Right atrium auricular region (tissue), 2 donors: Measurements from ENCODE around the gene RHO. TPM values are rescaled to one million over a fixed set of nuclear protein-coding genes. Genes with fewer than 3 reads are reported as not detected.

Source experiments
- DNase-seq: peaks from one replicate; pipeline ENCODE4 v3.0.0-alpha.2; 2019; ENCODE audit warnings: low spot score
- H3K27ac ChIP-seq, 2 donors: fragments of 200-600 bp; sonication (generic); 1 replicate in 1 of 2; 2 replicates in 1 of 2; pipeline ENCODE4 v1.5.1; 2016 to 2019
- H3K27me3 ChIP-seq, 2 donors: fragments of 200-600 bp; sonication (generic); one replicate each; pipeline versions ENCODE4 v1.5.1 to v1.6.0; 2017 to 2019
- H3K36me3 ChIP-seq: fragments of 200-600 bp; sonication (generic); one replicate; pipeline ENCODE4 v1.5.1; 2016
- H3K4me1 ChIP-seq, 2 donors: fragments of 200-600 bp; sonication (generic); one replicate each; pipeline versions ENCODE4 v1.5.1 to v1.6.0; 2017 to 2019
- H3K4me3 ChIP-seq, 2 donors: fragments of 200-600 bp; sonication (generic); 1 replicate in 1 of 2; 2 replicates in 1 of 2; pipeline ENCODE4 v1.5.1; 2017 to 2019; ENCODE audit warnings: mild to moderate bottlenecking in 1 of 2, moderate library complexity in 1 of 2
- H3K9me3 ChIP-seq, 2 donors: fragments of 200-600 bp; sonication (generic); one replicate each; pipeline ENCODE4 v1.5.1; 2019
- total RNA-seq, 2 donors: library from RNA; depleted of rRNA; stranded (reverse); fragments of >200 nt; gene quantifications; one replicate each; pipeline ENCODE4 v1.1.0, GENCODE V29; 2016
- TF ChIP-seq, protein P1 (sequence below), 2 donors: fragments of 200-600 bp; sonication (generic); IDR thresholded peaks; one replicate each; pipeline ENCODE4 v1.5.1; 2019; ENCODE audit warnings: antibody characterized with exemption in 2 of 2

The RHO gene
- total RNA-seq, 2 donors from 2014 or later = not detected

DNA sequence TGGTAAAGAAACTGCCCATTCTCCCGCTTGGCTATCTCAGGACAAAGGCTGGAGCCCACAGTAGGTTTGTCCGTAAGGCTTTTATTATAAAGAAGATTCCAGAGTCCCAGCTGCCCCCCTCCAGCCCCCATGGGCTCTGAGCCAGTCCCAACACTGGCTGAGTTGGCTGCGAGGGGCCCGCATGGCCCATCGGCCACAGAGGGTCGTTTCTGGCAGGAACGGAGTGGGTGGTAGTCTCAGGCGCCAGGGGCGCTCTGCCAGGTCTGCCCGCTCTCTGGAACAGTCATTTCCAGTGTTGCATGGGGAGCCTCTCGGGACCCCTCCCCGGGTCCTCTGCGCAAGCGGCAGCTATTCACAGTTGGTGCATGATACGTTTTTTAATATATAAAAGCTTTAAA, 26.7 kb downstream of the RHO start:
- no peak overlapping the region for H3K4me3 ChIP-seq
- H3K9me3 ChIP-seq = no peaks in the 10 kb centered on the region
- no peaks in the 10 kb centered on the region for H3K27me3 ChIP-seq
- no peak overlapping the region for H3K27ac ChIP-seq
- TF ChIP-seq, protein P1, sequence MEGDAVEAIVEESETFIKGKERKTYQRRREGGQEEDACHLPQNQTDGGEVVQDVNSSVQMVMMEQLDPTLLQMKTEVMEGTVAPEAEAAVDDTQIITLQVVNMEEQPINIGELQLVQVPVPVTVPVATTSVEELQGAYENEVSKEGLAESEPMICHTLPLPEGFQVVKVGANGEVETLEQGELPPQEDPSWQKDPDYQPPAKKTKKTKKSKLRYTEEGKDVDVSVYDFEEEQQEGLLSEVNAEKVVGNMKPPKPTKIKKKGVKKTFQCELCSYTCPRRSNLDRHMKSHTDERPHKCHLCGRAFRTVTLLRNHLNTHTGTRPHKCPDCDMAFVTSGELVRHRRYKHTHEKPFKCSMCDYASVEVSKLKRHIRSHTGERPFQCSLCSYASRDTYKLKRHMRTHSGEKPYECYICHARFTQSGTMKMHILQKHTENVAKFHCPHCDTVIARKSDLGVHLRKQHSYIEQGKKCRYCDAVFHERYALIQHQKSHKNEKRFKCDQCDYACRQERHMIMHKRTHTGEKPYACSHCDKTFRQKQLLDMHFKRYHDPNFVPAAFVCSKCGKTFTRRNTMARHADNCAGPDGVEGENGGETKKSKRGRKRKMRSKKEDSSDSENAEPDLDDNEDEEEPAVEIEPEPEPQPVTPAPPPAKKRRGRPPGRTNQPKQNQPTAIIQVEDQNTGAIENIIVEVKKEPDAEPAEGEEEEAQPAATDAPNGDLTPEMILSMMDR (IDR thresholded peaks at IDR 0.05) = no peak
- peaks cover 40% of the 10 kb centered on the region for H3K36me3 ChIP-seq
- DNase-seq = no peak
- H3K4me1 ChIP-seq = peaks cover 0 to 78% of the 10 kb centered on the region in 2 donors

DNA sequence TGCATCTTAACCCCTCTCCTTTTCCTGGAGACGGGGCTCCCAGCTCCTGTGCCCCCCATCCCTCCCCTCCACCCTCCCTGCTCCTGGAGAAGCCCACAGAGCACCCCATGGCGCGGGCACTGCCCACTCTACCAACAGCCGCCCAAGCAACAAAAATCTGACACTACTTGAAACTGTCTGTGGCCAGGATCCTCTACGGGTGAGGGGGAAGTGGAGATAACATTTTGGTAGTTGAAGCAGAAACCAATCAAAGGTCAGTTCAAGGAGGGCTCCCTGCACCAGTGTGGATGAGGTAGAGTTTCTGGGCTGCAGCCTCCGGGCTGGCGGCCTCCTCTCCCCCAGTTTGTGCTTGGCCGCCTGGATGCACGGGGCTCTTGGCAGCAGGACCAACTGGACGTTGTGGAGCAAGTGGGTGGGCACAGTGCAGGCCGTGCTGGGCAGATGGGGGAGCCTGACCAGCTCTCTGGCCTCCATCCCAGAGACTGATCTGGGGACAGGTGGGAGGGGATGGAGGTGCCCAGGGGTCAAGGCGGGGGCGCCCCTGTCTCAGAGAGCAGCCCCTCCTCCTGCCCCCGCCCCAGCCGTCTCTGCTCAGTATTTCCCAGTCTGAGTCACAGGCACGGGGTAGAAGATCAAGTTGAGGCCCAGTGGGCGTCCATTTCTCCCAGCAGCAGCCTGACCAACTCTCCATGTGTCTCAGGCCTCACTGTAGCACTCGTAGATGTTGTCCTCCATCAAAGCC, 27.3 kb downstream of the RHO start:
- Histone ChIP-seq H3K27ac (no peak overlapping the region), H3K27me3 (no peaks in the 10 kb centered on the region), H3K4me1 (peaks cover 0 to 85% of the 10 kb centered on the region in 2 donors), H3K9me3 (no peaks in the 10 kb centered on the region), H3K36me3 (peaks cover 41% of the 10 kb centered on the region), H3K4me3 (no peak overlapping the region)
- TF ChIP-seq, protein P1 (IDR thresholded peaks at IDR 0.05) = no peak
- DNase-seq = no peak

DNA sequence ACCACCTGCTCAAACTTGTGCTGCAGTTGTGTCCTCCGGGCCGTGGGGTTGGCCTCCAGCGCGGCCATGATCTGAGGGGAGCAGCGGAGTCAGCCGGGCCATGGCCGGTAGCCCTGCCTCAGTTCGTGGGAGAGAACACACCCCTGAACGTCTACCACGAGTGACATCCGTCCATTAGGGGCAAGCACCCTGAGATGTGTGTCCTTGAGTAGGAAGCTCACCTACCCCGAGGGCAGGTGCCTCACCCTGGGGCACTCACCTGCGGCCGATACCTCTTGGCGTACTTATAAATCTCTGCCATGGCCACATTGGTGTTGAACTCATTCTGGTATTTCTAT, 27.9 kb downstream of the RHO start:
- Histone ChIP-seq H3K36me3 (peaks cover 41% of the 10 kb centered on the region), H3K27me3 (no peaks in the 10 kb centered on the region), H3K27ac (no peak overlapping the region), H3K4me3 (no peak overlapping the region), H3K4me1 (peaks cover 0 to 90% of the 10 kb centered on the region in 2 donors), H3K9me3 (no peaks in the 10 kb centered on the region)
- TF ChIP-seq, protein P1 (IDR thresholded peaks at IDR 0.05) = no peak
- no peak for DNase-seq

DNA sequence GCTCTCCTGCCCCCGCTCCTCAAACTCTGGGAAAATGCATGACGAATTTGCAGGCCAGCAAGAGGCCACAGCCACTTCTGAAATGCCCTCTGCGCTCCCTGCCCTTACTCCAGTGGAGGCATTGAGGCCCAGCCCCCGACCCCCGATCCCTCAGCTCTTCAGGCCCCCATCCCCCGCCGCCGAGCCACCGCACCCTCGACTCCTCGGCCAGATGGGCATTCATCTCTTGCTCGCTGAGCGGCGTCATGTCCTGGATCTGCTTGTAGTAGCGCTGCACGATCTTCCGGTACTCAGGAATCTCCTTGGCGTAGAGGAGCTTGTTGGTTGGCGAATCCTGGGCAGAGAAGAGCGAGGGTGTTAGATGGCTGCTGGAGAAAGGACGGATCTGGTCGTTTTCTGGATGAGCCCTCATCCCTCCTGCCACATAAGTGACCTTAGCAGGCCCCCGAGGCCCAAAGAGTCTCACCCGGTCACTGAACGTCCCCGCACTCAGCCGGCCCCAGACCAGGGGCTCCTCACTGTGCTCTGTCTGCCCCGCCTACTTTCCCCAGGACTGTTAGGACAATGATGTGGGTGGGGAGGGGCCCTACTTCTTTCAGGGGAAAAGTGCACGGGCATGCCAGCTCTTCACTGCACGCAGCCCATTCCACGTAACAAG, 28.6 kb downstream of the RHO start:
- TF ChIP-seq, protein P1 (IDR thresholded peaks at IDR 0.05) = no peak
- Histone ChIP-seq H3K27me3 (no peaks in the 10 kb centered on the region), H3K36me3 (peaks cover 41% of the 10 kb centered on the region), H3K9me3 (no peaks in the 10 kb centered on the region), H3K4me1 (peaks cover 0 to 97% of the 10 kb centered on the region in 2 donors), H3K27ac (peak overlapping the region in 1 of 2 donors; percentile 81), H3K4me3 (no peak overlapping the region)
- DNase-seq = no peak

DNA sequence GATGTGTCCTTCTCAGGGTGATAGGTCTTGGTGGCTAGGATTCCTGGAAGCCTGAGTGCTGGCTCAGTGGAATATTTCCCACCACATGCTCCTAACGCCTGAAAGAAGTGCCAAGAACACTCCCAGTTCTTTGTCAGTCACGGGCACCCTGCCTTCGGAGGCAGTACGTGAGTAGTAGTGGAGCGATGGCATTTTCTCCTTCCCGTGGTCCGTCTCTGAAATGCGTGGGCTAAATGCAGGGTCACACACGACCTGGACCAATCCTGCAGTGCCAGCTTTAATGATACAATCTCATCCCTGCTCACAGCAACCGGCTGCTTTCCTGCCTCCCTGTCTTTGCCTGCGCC, 29.1 kb downstream of the RHO start:
- no peaks in the 10 kb centered on the region for H3K9me3 ChIP-seq
- peaks cover 41% of the 10 kb centered on the region for H3K36me3 ChIP-seq
- peak; percentile 87 for DNase-seq
- peak overlapping the region in 1 of 2 donors; percentile 81 for H3K27ac ChIP-seq
- H3K4me1 ChIP-seq = peaks cover 0 to 99% of the 10 kb centered on the region in 2 donors
- TF ChIP-seq, protein P1 (IDR thresholded peaks at IDR 0.05) = no peak
- no peaks in the 10 kb centered on the region for H3K27me3 ChIP-seq
- no peak overlapping the region for H3K4me3 ChIP-seq
